NCI-H146 treated with DMSO at 0.1 percent for 48 hours (cell line): ENCODE data around the gene MAP3K15.

Experiments
- DNase-seq: peaks from one replicate; lab custom pipeline; 2025; ENCODE audit not compliant: unreplicated experiment; lab: John Stamatoyannopoulos, UW

Gene MAP3K15

GRCh38 chrX:19514791-19515614 lies at the start of gene MAP3K15:
Gene MAP3K15 (minus strand): TSS chrX:19515508. CDS start chrX:19515261, 247 bp downstream.
- DNase-seq = no peak

GRCh38 chrX:19564606-19565005 lies 49.3 kb upstream of the MAP3K15 start:
- no peak for DNase-seq

- no peak for DNase-seq
Measured at GRCh38 chrX:19563746-19564145, 48.4 kb upstream of the MAP3K15 start.

GRCh38 chrX:19563327-19563726 lies 48.0 kb upstream of the MAP3K15 start:
- DNase-seq = no peak

DNA sequence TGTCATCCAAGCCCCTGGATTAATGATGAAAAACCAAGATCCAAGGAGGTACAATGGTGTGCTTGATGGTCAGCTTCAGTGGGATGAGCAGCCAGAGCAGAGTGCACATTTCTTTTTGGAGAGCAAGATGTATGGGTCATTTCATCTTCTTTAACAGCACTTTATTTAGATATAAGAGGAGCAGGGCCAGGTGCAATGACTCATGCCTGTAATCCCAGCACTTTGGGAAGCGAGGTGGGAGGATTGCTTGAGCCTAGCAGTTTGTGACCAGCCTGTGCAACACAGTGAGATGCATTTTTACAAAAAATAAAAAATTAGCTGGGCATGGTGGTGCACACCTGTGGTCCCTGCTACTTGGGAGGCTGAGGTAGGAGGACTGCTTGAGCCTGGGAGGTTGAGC lies 45.3 kb upstream of the MAP3K15 start:
- no peak for DNase-seq

- DNase-seq = no peak
Measured at GRCh38 chrX:19557822-19558221, 42.5 kb upstream of the MAP3K15 start.

- DNase-seq = no peak
Measured at GRCh38 chrX:19556202-19556601, 40.9 kb upstream of the MAP3K15 start.

- DNase-seq = no peak
Measured at GRCh38 chrX:19555683-19556082, 40.4 kb upstream of the MAP3K15 start.

GRCh38 chrX:19555236-19555635 lies 39.9 kb upstream of the MAP3K15 start:
- DNase-seq = no peak

DNA sequence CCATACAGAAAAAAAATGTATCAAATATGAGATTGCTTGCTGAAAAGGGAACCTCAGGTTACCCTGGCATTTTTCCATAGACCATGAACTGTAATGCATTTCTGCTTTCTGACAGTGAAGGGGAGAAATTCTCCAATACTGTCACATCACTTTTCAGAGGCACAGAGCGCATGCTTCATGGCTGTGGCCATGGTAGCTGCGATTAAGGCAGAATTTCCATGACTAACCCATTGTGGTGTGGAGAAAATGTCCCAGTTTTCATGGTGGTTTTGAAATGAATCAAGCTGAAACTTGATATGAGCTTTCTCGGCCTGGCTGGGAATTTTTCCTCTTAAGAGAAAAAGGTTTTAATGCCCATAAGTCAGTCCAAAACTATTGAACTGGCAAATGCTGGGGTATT lies 39.5 kb upstream of the MAP3K15 start:
- DNase-seq = no peak

- DNase-seq = no peak
Measured at GRCh38 chrX:19552793-19553192, 37.5 kb upstream of the MAP3K15 start.

DNA sequence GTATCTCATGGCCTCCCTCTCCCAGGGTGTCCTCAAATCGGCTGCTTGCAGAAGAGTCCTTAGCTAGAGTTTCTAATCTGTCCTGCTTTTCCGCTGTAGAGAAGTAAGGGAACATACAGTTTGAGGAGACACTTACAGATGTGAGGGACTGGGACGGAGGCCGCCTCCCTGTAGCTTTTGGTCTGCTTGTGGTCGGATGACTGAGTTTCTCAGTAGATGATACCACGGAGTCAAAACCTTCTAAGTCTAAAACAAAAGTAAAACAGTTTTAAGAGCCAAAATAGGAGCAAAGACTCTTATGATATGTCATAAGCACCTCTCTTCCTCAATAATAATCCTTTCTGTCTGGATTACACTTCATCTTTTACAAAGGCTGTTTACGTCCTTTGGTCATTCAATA lies 34.5 kb upstream of the MAP3K15 start:
- DNase-seq = no peak

GRCh38 chrX:19548934-19549333 lies 33.6 kb upstream of the MAP3K15 start:
- DNase-seq = no peak

DNA sequence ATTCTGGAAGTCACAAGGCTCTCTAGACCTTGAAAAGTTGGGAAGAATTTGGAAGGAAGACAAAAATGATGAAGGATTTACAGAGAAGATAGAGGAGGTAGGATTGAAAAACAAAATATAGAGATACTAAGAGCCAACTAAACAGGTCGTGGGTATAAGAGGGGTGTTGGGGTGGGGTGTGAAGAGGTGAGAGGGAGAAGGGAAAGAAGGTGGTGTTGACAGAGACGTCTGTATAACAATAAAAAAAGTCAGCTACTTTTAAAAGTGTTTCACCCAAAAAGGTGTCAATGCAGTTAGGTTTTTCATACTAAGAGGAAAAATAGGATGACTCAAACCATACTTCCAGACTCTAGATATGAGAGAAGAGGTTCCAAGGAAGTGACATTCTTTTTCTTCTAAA lies 33.0 kb upstream of the MAP3K15 start:
- no peak for DNase-seq

- DNase-seq = no peak
Measured at GRCh38 chrX:19545651-19546050, 30.3 kb upstream of the MAP3K15 start.

DNA sequence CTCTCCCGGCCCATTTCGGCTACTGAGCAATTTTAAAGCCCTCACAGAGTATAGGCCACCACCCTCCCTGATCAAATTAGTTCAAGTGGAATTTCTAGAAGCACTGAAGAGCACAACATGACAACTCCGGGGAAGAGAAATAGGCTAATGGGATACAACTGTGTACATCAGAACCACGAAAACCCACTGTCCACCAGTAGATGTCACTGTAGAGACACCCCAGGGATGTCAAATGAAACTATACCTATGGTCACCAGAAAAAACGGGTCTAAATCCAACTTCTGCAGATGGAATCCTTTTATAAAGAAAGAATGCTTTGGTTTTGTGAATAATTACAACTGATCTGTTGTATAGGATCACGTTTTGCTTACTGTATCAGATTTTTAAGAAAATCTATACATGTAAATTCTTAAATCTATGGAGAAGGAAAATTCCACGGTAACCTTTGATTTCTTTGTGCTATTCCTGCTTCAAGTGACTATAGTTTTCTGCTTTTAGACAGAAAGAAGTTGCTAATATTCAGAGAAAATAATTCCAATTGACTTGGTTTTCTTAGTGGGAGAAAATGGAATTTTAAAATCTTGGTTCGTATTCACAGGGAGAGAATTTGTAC lies 29.5 kb upstream of the MAP3K15 start:
- peak; percentile 12 for DNase-seq

- DNase-seq = no peak
Measured at GRCh38 chrX:19543951-19544381, 28.7 kb upstream of the MAP3K15 start.

GRCh38 chrX:19543020-19543715 lies 27.9 kb upstream of the MAP3K15 start:
- DNase-seq = no peak

GRCh38 chrX:19541931-19542330 lies 26.6 kb upstream of the MAP3K15 start:
- DNase-seq = no peak

- DNase-seq = no peak
Measured at GRCh38 chrX:19541196-19541595, 25.9 kb upstream of the MAP3K15 start.

GRCh38 chrX:19540076-19540475 lies 24.8 kb upstream of the MAP3K15 start:
- DNase-seq = no peak

- no peak for DNase-seq
Measured at GRCh38 chrX:19539665-19540064, 24.4 kb upstream of the MAP3K15 start.
